Prostate gland (tissue), 2 donors: ENCODE data around the gene ARGLU1. TPM values are rescaled to one million over a fixed set of nuclear protein-coding genes. Genes with fewer than 3 reads are reported as not detected.

ENCODE experiments used
- DNase-seq: peaks from one replicate; pipeline ENCODE4 v3.0.0-alpha.2; 2019; ENCODE audit warnings: low spot score
- H3K27ac ChIP-seq, 2 donors: fragments of 200-600 bp; sonication (generic); 2 replicates each; pipeline ENCODE4 v1.5.1; 2017 to 2019
- H3K27me3 ChIP-seq: fragments of 200-600 bp; sonication (generic); replicated peaks from 2 replicates; pipeline ENCODE4 v1.5.1; 2019; ENCODE audit not compliant: insufficient read depth
- H3K36me3 ChIP-seq, 2 donors: fragments of 200-600 bp; sonication (generic); 1 replicate in 1 of 2; 2 replicates in 1 of 2; pipeline versions ENCODE4 v1.5.1 to v1.8.1; 2017 to 2019
- H3K4me1 ChIP-seq: fragments of 200-600 bp; sonication (generic); replicated peaks from 2 replicates; pipeline ENCODE4 v1.5.1; 2019
- H3K4me3 ChIP-seq, 2 donors: fragments of 200-600 bp; sonication (generic); 2 replicates each; pipeline ENCODE4 v1.5.1; 2017 to 2019
- H3K9me3 ChIP-seq: fragments of 200-600 bp; sonication (generic); 2 replicates; pipeline ENCODE4 v1.5.1; 2017
- POLR2A ChIP-seq: fragments of 450-650 bp; IDR thresholded peaks from one replicate; pipeline ENCODE4 v1.6.1; 2016; ENCODE audit warnings: antibody characterized with exemption, mild to moderate bottlenecking
- POLR2AphosphoS5 ChIP-seq: sonication (generic); formaldehyde crosslinking; IDR thresholded peaks from one replicate; pipeline ENCODE4 v1.6.1; 2017; ENCODE audit warnings: antibody characterized with exemption
- WGBS: methylation state at CpG from one replicate; pipeline ENCODE4 v1.1.5; 2018; 5-methylcytosine and 5-hydroxymethylcytosine counted together
- intact Hi-C: fragments of 100-400 bp; cut with DNase I; formaldehyde crosslinking; loops from one replicate; pipeline ENCODE4 v1.14.2; 2022
- total RNA-seq, 2 donors: library from RNA; depleted of rRNA; stranded (reverse); fragments of >200 nt; gene quantifications; one replicate each; pipeline ENCODE4 v1.1.0, GENCODE V29; 2016
- TF ChIP-seq, protein P1 (sequence below), 4 experiments: fragments of 200-600 bp in 2 of 4; fragments of 450-650 bp in 2 of 4; sonication (generic) in 2 of 4; IDR thresholded peaks; 1 replicate in 3 of 4; 2 replicates in 1 of 4; pipeline ENCODE4 v1.5.1; 2016 to 2019; ENCODE audit warnings: antibody characterized with exemption in 4 of 4, mild to moderate bottlenecking in 2 of 4, moderate library complexity in 2 of 4

The ARGLU1 gene
- total RNA-seq, 2 donors from 2014 or later = 52.1 to 95.9 TPM

DNA sequence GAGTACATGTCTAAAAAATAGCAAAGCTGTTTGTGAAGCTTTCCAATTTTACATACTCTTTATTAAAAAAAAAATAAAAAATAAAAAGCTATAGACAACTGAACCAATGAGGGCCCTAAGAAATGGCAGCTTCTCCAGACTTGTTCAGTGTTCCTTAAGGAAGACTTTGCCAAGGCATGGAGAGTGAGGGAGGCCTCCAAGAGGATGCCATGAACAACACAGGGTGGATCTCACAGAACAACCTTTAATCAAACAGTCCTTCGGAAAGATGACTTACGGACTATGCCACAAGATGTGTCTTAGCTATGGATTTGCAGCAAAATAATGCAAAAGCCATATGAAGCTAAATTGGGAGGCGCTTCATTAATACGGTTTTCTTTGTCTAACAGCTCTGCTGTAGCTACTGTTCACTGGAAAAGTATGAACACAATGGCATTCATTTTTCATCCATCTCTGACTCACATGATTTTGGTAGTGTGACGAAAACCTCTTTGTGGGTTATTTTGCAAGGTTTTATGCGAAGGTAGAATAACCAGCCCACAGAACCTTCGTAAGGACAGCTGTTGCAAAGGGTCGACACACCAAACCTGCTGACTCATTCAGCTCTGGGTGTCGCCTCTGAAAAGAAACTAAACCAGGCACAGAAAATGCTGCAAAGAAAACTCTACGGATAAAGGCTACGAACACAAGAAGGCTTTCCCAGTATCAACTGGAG lies 60.2 kb downstream of the ARGLU1 start:
- TF ChIP-seq POLR2AphosphoS5 = no peak
- no peak for TF ChIP-seq POLR2A
- TF ChIP-seq, protein P1, sequence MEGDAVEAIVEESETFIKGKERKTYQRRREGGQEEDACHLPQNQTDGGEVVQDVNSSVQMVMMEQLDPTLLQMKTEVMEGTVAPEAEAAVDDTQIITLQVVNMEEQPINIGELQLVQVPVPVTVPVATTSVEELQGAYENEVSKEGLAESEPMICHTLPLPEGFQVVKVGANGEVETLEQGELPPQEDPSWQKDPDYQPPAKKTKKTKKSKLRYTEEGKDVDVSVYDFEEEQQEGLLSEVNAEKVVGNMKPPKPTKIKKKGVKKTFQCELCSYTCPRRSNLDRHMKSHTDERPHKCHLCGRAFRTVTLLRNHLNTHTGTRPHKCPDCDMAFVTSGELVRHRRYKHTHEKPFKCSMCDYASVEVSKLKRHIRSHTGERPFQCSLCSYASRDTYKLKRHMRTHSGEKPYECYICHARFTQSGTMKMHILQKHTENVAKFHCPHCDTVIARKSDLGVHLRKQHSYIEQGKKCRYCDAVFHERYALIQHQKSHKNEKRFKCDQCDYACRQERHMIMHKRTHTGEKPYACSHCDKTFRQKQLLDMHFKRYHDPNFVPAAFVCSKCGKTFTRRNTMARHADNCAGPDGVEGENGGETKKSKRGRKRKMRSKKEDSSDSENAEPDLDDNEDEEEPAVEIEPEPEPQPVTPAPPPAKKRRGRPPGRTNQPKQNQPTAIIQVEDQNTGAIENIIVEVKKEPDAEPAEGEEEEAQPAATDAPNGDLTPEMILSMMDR (IDR thresholded peaks at IDR 0.05) = no peak
- Histone ChIP-seq H3K4me1 (no peaks in the 10 kb centered on the region), H3K4me3 (no peak overlapping the region), H3K36me3 (no peaks in the 10 kb centered on the region), H3K9me3 (no peaks in the 10 kb centered on the region), H3K27me3 (no peaks in the 10 kb centered on the region), H3K27ac (no peak overlapping the region)
- 74% methylated on average over 11 of the region's 11 CpGs for WGBS
- no peak for DNase-seq
- intact Hi-C loops = no loop called here

DNA sequence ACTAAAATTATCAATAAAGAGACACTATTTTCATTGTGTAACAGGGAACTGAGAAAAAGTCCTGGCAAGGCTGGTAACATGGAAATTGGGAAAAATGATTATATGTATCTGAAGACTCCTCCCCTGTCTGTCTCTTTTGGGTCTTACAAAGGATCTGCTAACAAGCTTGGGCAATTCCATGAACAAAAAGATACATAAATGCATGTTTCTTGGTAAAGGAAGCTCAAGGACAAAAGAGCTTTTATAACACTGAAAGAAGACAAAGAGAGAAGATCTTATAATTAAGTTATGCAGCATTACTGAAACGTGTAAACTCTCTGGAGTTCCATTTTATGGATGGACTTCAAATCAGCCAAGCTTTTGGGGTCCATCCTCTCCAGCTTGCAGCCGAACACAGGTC lies 61.7 kb downstream of the ARGLU1 start:
- intact Hi-C loops = no loop called here
- Histone ChIP-seq H3K36me3 (no peaks in the 10 kb centered on the region), H3K4me3 (no peak overlapping the region), H3K27me3 (no peaks in the 10 kb centered on the region), H3K9me3 (no peaks in the 10 kb centered on the region), H3K4me1 (no peaks in the 10 kb centered on the region), H3K27ac (no peak overlapping the region)
- 48% methylated on average over 2 of the region's 2 CpGs for WGBS
- DNase-seq = no peak
- TF ChIP-seq, protein P1 (IDR thresholded peaks at IDR 0.05) = no peak
- TF ChIP-seq POLR2A = no peak
- no peak for TF ChIP-seq POLR2AphosphoS5

GRCh38 chr13:106505732-106506131 lies 62.2 kb downstream of the ARGLU1 start:
- H3K36me3 ChIP-seq = no peaks in the 10 kb centered on the region
- H3K4me3 ChIP-seq = no peak overlapping the region
- H3K9me3 ChIP-seq = no peaks in the 10 kb centered on the region
- no peaks in the 10 kb centered on the region for H3K4me1 ChIP-seq
- no peak for DNase-seq
- H3K27me3 ChIP-seq = no peaks in the 10 kb centered on the region
- no peak overlapping the region for H3K27ac ChIP-seq
- 86% methylated on average over 4 of the region's 4 CpGs for WGBS
- intact Hi-C loops = no loop called here
- TF ChIP-seq, protein P1 (IDR thresholded peaks at IDR 0.05) = no peak
- TF ChIP-seq POLR2A (no peak), POLR2AphosphoS5 (no peak)

DNA sequence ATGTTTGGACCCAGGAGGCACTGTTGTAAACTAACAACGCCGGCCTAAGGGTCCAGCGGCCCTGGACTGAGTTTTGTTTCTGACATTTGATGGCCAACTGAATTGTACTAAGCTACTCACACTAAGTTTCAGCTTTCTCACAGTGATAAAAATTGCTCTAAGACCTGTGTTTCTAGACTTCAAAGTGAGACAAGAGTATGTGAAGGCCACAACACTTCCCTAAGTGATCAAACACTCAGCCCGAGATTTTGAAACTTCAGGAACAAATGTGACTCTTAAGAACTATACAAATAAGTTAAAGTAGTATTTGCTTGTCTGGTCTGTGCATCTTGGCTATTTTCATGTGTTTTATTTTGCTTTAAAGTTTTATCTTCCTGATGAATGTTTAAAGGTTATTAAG lies 62.6 kb downstream of the ARGLU1 start:
- intact Hi-C loops = no loop called here
- DNase-seq = no peak
- no peak overlapping the region for H3K27ac ChIP-seq
- TF ChIP-seq, protein P1 (IDR thresholded peaks at IDR 0.05) = no peak
- TF ChIP-seq POLR2AphosphoS5 = no peak
- TF ChIP-seq POLR2A = no peak
- H3K36me3 ChIP-seq = no peaks in the 10 kb centered on the region
- WGBS = 84% methylated on average over 4 of the region's 4 CpGs
- no peaks in the 10 kb centered on the region for H3K27me3 ChIP-seq
- H3K4me1 ChIP-seq = no peaks in the 10 kb centered on the region
- no peak overlapping the region for H3K4me3 ChIP-seq
- no peaks in the 10 kb centered on the region for H3K9me3 ChIP-seq
